Testis (tissue), 3 donors: ENCODE data around the gene POLR3E. TPM values are rescaled to one million over a fixed set of nuclear protein-coding genes. Genes with fewer than 3 reads are reported as not detected.

ENCODE experiments used
- DNase-seq: peaks from one replicate; pipeline ENCODE4 v3.0.0-alpha.2; 2019
- H3K27ac ChIP-seq, 2 donors: fragments of 200-600 bp; sonication (generic); one replicate each; pipeline ENCODE4 v1.5.1; 2019
- H3K27me3 ChIP-seq: fragments of 200-600 bp; sonication (generic); one replicate; pipeline ENCODE4 v1.5.1; 2019
- H3K36me3 ChIP-seq: fragments of 200-600 bp; sonication (generic); one replicate; pipeline ENCODE4 v1.5.1; 2017; ENCODE audit warnings: low read depth; ENCODE audit errors: missing control alignments
- H3K4me1 ChIP-seq: fragments of 200-600 bp; sonication (generic); one replicate; pipeline ENCODE4 v1.5.1; 2019
- H3K4me3 ChIP-seq, 2 donors: fragments of 200-600 bp; sonication (generic); one replicate each; pipeline ENCODE4 v1.5.1; 2017 to 2019
- H3K9me3 ChIP-seq: fragments of 200-600 bp; sonication (generic); one replicate; pipeline ENCODE4 v1.5.1; 2017
- POLR2A ChIP-seq: fragments of 450-650 bp; IDR thresholded peaks from one replicate; pipeline ENCODE4 v1.6.1; 2017; ENCODE audit warnings: antibody characterized with exemption, mild to moderate bottlenecking, moderate library complexity
- WGBS, 2 donors: methylation state at CpG; one replicate each; pipeline ENCODE4 v1.1.5; 2018; 5-methylcytosine and 5-hydroxymethylcytosine counted together
- intact Hi-C: fragments of 100-400 bp; cut with DNase I; formaldehyde crosslinking; loops from one replicate; pipeline ENCODE4 v1.15.1; 2023; ENCODE audit warnings: low total_unique reads
- polyA plus RNA-seq: library from polyadenylated mRNA; stranded (reverse); fragments of 350-450 nt; fragmentation: Illumina TruSeq; extraction: RNeasy Lipid Tissue Mini Kit (QIAGEN cat#74804); gene quantifications from one replicate; pipeline ENCODE4 v1.2.3, GENCODE V29; 2014; ENCODE audit warnings: low read depth, low replicate concordance; ENCODE audit not compliant: insufficient read depth
- total RNA-seq, 2 donors: library from RNA; depleted of rRNA; stranded (reverse); fragments of >200 nt; gene quantifications; one replicate each; pipeline ENCODE4 v1.2.3, GENCODE V29; 2016
- TF ChIP-seq, protein P1 (sequence below), 3 experiments: fragments of 450-650 bp in 2 of 3; fragments of 200-600 bp in 1 of 3; sonication (generic) in 1 of 3; IDR thresholded peaks; one replicate each; pipeline ENCODE4 v1.5.1; 2016 to 2019; ENCODE audit warnings: antibody characterized with exemption in 3 of 3, mild to moderate bottlenecking in 2 of 3, moderate library complexity in 1 of 3

Gene POLR3E
- total and polyA plus RNA-seq, 3 donors from 2014 or later = 59.4 to 76.2 (median 61.7) TPM

DNA sequence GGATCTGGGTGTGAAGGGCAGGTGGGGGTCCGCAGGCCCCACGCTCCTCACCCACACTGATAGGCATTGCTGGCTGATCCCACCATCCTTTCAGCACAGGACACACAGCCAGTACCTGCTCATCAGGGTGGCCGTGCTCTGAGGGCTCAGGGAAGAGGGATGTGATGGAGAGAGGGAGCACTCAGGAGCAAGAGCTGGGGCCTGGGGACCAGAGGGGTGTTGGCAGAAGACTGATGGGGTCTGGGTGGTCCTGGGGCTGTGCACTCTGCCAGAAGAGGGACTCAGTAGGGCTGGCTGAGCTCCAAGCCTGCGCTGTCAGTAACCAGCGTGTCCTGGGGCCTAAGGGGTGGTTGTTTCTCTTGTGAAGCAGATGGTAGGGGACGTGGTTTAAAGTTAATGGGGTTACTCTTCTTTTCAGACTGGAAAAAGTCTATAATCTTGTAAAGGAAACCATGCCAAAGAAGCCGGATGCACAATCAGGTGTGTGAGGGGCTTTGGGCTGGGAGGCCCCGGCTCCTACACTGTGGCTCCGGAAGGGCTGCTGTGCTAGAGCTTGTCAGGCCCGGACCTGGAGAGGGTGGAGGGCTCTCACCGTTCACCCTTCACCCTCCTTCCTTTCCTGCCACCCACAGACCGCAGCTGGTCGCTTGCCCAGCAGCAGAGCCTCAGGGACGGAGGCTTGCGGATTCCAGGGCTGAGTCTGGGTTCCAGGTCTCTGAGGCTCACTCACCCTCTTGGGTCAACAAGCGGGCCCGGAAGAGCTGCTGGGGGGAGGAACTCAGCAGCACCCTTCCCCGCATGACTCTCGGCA, 27.8 kb downstream of the POLR3E start:
- Histone ChIP-seq H3K4me3 (no peak overlapping the region), H3K4me1 (no peaks in the 10 kb centered on the region), H3K27ac (no peak overlapping the region), H3K27me3 (no peaks in the 10 kb centered on the region), H3K36me3 (no peaks in the 10 kb centered on the region), H3K9me3 (no peaks in the 10 kb centered on the region)
- intact Hi-C loops = no loop called here
- WGBS, 2 donors = 75 to 90% methylated on average over 11 to 19 of the region's 19 CpGs
- no peak for DNase-seq
- TF ChIP-seq, protein P1, sequence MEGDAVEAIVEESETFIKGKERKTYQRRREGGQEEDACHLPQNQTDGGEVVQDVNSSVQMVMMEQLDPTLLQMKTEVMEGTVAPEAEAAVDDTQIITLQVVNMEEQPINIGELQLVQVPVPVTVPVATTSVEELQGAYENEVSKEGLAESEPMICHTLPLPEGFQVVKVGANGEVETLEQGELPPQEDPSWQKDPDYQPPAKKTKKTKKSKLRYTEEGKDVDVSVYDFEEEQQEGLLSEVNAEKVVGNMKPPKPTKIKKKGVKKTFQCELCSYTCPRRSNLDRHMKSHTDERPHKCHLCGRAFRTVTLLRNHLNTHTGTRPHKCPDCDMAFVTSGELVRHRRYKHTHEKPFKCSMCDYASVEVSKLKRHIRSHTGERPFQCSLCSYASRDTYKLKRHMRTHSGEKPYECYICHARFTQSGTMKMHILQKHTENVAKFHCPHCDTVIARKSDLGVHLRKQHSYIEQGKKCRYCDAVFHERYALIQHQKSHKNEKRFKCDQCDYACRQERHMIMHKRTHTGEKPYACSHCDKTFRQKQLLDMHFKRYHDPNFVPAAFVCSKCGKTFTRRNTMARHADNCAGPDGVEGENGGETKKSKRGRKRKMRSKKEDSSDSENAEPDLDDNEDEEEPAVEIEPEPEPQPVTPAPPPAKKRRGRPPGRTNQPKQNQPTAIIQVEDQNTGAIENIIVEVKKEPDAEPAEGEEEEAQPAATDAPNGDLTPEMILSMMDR (IDR thresholded peaks at IDR 0.05) = no peak
- no peak for TF ChIP-seq POLR2A

DNA sequence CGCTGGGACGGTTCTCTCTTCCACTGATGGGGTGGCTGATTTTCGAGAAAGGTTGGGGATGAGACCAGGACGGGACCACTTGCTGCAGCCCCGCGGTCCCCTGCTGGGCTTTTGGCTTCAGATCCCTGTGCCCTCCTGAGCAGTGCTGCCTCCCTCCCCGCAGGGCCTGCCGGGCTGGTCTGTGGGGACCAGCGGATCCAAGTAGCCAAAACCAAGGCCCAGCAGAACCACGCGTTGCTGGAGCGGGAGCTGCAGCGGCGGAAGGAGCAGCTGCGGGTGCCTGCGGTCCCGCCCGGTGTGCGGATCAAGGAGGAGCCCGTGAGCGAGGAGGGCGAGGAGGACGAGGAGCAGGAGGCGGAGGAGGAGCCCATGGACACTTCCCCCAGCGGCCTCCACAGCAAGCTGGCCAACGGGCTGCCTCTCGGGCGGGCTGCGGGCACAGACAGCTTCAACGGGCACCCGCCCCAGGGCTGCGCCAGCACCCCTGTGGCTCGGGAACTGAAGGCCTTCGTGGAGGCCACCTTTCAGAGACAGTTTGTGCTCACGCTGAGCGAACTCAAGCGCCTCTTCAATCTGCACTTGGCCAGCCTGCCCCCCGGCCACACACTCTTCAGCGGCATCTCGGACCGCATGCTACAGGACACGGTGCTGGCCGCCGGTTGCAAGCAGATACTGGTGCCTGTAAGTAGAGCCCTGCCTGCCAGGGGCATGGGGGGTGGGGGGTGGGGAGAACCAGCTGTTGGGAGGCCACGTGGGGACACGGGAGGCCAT, 28.6 kb downstream of the POLR3E start:
- Histone ChIP-seq H3K4me3 (peak overlapping the region in 1 of 2 donors; percentile 23), H3K9me3 (no peaks in the 10 kb centered on the region), H3K27ac (no peak overlapping the region), H3K27me3 (no peaks in the 10 kb centered on the region), H3K4me1 (no peaks in the 10 kb centered on the region), H3K36me3 (no peaks in the 10 kb centered on the region)
- DNase-seq = no peak
- intact Hi-C loops = no loop called here
- WGBS, 2 donors = 60 to 90% methylated on average over 7 to 41 of the region's 46 CpGs
- TF ChIP-seq POLR2A = no peak
- TF ChIP-seq, protein P1 (IDR thresholded peaks at IDR 0.05) = no peak

DNA sequence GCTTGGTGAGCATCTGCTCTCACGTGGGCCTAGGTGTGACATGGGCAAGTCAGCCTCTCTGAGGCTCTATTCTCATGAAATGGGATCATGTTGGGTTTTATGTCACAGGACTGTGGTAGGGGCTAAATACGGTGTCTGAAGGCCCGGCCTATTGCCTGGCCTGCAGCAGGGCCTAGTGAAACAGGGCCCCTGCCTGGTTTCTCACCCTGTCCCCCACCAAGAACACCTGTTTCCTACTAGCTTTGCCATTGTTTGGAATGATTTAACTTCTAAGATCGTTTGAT, 29.1 kb downstream of the POLR3E start:
- H3K27ac ChIP-seq = no peak overlapping the region
- 71 to 75% methylated on average over 4 of the region's 4 CpGs for WGBS, 2 donors
- no peak overlapping the region for H3K4me3 ChIP-seq
- intact Hi-C loops = no loop called here
- no peaks in the 10 kb centered on the region for H3K27me3 ChIP-seq
- TF ChIP-seq, protein P1 (IDR thresholded peaks at IDR 0.05) = no peak
- TF ChIP-seq POLR2A = no peak
- H3K36me3 ChIP-seq = no peaks in the 10 kb centered on the region
- DNase-seq = no peak
- H3K9me3 ChIP-seq = no peaks in the 10 kb centered on the region
- no peaks in the 10 kb centered on the region for H3K4me1 ChIP-seq

DNA sequence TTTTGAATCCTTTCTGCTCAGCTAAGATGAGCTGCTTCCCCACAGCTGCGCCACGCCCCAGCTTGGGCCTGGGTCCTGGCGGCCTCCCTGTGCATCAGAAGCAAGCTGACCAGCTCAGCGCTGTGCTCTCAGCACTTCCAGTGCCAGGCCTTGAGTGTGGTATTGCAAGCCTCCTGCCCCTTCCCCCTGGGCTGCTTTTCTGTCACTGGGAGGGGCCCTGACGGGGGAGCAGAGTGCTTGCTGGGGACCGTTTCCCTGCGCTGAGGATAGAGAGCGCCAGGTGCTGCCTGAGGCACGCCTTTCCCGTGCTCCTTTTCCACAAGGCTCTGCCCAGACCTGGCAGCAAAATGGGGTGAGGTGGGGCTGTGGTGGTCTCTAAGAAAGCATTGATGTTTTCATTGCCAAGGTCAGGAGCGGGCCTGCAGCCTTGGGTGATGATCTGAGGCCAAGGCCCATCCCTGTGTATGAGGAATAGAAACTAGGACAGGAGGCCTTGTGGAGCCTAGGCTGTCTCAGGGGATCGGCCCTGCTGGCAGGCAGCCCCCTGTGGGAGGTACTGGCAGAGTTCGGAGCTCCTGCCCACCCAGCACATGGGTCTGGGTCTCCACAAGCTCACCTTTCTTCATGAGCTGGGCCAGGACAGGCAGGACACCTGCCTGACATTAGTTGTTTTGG, 29.7 kb downstream of the POLR3E start:
- 81 to 86% methylated on average over 11 to 13 of the region's 13 CpGs for WGBS, 2 donors

More for the DNA sequence above, 29.7 kb downstream of the POLR3E start:
- H3K9me3 ChIP-seq = no peaks in the 10 kb centered on the region
- no peak overlapping the region for H3K4me3 ChIP-seq
- TF ChIP-seq POLR2A = no peak
- TF ChIP-seq, protein P1 (IDR thresholded peaks at IDR 0.05) = no peak
- no peaks in the 10 kb centered on the region for H3K4me1 ChIP-seq
- no peaks in the 10 kb centered on the region for H3K36me3 ChIP-seq
- intact Hi-C loops = no loop called here
- no peaks in the 10 kb centered on the region for H3K27me3 ChIP-seq
- DNase-seq = no peak
- no peak overlapping the region for H3K27ac ChIP-seq
